ENCODE results near the gene ST3GAL3.

The ST3GAL3 gene

DNA sequence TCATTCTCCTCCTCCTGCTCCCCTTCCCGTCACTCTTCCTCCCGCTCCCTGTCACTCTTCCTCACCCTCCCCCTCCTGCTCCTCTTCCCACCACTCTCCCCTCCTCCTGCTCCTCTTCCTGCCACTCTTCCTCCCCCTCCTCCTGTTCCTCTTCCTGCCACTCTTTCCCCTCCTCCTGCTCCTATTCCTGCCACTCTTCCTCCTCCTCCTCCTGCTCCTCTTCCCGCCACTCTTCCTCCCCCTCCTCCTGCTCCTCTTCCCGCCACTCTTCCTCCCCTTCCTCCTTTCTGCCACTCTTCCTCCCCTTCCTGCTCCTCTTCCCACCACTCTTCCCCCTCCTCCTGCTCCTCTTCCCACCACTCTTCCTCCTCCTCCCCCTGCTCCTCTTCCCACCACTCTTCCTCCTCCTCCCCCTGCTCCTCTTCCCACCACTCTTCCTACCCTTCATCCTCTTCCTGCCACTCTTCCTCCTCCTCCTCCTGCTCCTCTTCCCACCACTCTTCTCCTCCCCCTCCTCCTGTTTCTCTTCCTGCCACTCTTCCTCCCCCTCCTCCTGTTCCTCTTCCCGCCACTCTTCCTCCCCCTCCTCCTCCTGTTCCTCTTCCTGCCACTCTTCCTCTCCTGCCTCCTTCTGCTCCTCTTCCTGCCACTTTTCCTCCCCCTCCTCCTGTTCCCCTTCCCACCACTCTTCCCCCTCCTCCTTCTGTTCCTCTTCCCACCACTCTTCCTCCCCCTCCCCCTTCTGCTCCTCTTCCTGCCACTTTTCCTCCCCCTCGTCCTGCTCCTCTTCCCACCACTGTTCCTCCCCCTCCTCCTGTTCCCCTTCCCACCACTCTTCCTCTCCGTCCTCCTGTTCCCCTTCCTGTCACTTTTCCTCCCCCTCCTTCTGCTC, 197.6 kb downstream of the ST3GAL3 start:
- Histone ChIP-seq H3K27ac (ENCODE audit: insufficient read depth, low read depth, low read length, poor library complexity, severe bottlenecking) (no peak overlapping the region), H3K27me3 (ENCODE audit: control insufficient read depth, insufficient read depth, low read length, poor library complexity, severe bottlenecking) (no peaks in the 10 kb centered on the region), H3K4me1 (ENCODE audit: control insufficient read depth, insufficient read depth, low read length) (no peaks in the 10 kb centered on the region), H3K4me3 (ENCODE audit: insufficient read depth, low read depth, low read length) (no peak overlapping the region), H3K36me3 (ENCODE audit: control insufficient read depth, insufficient read depth, low read length) (no peaks in the 10 kb centered on the region), H3K9me3 (ENCODE audit: control insufficient read depth, low read length) (no peaks in the 10 kb centered on the region)
- WGBS, 2 experiments = 70 to 71% methylated on average over 6 of the region's 7 CpGs

DNA sequence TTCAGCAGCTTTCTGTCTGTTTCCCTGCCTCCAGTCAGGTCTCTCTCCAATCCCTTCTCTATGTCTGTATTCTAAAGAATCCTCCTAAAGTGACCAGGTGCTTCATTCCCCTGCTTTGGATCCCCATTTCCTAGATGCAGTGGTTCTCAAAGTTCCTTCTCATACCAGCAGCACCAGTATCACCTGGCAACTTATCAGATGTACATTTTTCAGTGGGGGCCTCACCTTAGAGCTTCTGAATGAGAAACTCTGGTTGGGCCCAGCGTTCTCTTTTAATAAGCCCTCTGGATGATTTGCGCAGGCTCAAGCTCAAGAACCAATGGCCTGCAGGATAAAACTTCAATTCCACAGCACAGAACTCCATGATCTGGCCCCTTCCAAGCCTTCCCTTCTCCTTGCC, 200.9 kb downstream of the ST3GAL3 start:
- WGBS, 2 experiments = 96 to 97% methylated on average over 2 of the region's 2 CpGs
- Histone ChIP-seq H3K4me1 (ENCODE audit: control insufficient read depth, insufficient read depth, low read length) (peaks cover 11% of the 10 kb centered on the region), H3K4me3 (ENCODE audit: insufficient read depth, low read depth, low read length) (no peak overlapping the region), H3K27ac (ENCODE audit: insufficient read depth, low read depth, low read length, poor library complexity, severe bottlenecking) (no peak overlapping the region), H3K27me3 (ENCODE audit: control insufficient read depth, insufficient read depth, low read length, poor library complexity, severe bottlenecking) (no peaks in the 10 kb centered on the region), H3K9me3 (ENCODE audit: control insufficient read depth, low read length) (no peaks in the 10 kb centered on the region), H3K36me3 (ENCODE audit: control insufficient read depth, insufficient read depth, low read length) (no peaks in the 10 kb centered on the region)

DNA sequence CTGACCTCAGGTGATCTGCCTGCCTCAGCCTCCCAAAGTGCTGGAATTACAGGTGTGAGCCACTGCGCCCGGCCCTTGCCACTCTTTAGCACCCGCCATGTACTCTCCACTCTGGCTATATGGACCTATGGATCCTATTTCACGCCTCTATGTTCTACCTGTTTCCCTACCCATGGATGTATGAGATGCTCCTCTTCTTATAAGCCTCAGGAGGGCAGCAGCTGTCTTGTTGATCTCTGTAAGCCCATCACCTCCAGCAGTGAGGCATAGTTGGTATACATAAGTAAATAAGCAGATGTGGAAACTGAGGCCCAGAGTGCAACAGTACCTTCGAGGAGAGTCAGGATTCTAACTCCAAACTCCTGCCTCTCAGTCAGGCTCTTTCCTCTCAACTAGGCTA, 201.5 kb downstream of the ST3GAL3 start:
- H3K27me3 ChIP-seq (ENCODE audit: control insufficient read depth, insufficient read depth, low read length, poor library complexity, severe bottlenecking) = no peaks in the 10 kb centered on the region
- H3K4me3 ChIP-seq (ENCODE audit: insufficient read depth, low read depth, low read length) = no peak overlapping the region
- WGBS, 2 experiments = 90 to 91% methylated on average over 5 of the region's 5 CpGs
- peaks cover 11% of the 10 kb centered on the region for H3K4me1 ChIP-seq (ENCODE audit: control insufficient read depth, insufficient read depth, low read length)
- H3K27ac ChIP-seq (ENCODE audit: insufficient read depth, low read depth, low read length, poor library complexity, severe bottlenecking) = no peak overlapping the region
- no peaks in the 10 kb centered on the region for H3K9me3 ChIP-seq (ENCODE audit: control insufficient read depth, low read length)
- no peaks in the 10 kb centered on the region for H3K36me3 ChIP-seq (ENCODE audit: control insufficient read depth, insufficient read depth, low read length)

DNA sequence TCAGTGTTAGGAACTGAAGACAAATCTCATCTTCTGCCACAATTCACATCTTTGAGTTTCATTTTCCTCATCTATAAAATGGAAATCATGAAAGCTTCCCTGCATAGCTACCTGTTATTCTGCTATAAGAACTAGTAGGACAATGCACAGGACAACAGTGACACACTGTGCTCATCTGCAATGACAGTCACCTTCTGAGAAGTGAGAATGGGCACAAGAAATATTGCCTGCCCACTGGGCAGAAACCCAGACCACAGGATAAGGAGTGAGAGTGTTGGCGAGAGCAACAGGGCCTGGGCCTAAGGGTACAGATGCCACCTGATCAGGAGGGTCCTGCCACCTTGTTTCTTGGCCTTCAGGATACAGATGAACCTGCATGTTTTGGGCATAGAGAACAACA, 203.0 kb downstream of the ST3GAL3 start:
- H3K27ac ChIP-seq (ENCODE audit: insufficient read depth, low read depth, low read length, poor library complexity, severe bottlenecking) = no peak overlapping the region
- WGBS, 2 experiments = 94% methylated on average over 1 of the region's 1 CpG
- no peaks in the 10 kb centered on the region for H3K9me3 ChIP-seq (ENCODE audit: control insufficient read depth, low read length)
- H3K4me3 ChIP-seq (ENCODE audit: insufficient read depth, low read depth, low read length) = no peak overlapping the region
- no peaks in the 10 kb centered on the region for H3K36me3 ChIP-seq (ENCODE audit: control insufficient read depth, insufficient read depth, low read length)
- peaks cover 11% of the 10 kb centered on the region for H3K4me1 ChIP-seq (ENCODE audit: control insufficient read depth, insufficient read depth, low read length)
- no peaks in the 10 kb centered on the region for H3K27me3 ChIP-seq (ENCODE audit: control insufficient read depth, insufficient read depth, low read length, poor library complexity, severe bottlenecking)

DNA sequence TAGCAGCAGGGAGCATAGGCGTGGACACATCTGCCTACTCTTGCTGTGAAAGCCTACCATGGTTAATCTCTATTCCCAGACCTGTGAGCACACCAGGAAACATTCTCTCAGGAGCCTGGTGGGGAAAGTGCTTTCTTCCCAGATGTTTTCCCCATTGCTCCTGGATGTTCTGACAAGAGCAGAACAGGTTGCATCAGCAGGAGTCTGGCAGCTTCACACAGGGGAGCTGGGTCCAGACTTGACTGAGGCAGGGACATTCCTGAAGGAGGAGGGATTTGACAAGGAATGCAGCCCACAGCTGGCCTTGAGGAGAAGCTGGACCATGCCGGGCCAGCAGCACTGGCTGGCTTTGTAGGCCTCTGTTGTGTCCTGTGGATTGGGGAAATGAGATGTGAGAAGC, 205.3 kb downstream of the ST3GAL3 start:
- H3K27ac ChIP-seq (ENCODE audit: insufficient read depth, low read depth, low read length, poor library complexity, severe bottlenecking) = no peak overlapping the region
- WGBS, 2 experiments = 37 to 58% methylated on average over 2 of the region's 2 CpGs
- no peak overlapping the region for H3K4me3 ChIP-seq (ENCODE audit: insufficient read depth, low read depth, low read length)

DNA sequence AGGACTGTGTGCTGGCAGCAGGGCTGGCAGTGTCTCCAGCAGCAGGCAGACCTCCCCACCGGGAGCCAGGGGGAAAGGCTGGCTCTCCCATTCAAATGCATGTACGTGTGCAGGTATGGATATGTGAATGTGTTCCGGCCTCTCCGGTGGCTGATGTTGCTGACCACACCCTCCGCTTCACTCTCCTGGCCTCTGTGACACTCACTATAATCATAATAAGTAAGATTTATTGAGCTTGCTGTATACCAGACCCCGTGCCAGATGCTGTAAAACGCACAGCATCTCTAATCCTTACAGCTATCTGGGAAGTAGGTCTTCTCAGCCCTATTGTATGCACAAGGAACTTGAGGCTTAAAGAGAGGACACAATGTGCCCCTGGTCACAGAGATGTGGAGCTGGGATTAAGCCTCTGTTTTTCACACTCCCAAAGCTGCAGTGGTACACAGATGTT, 205.7 kb downstream of the ST3GAL3 start:
- Histone ChIP-seq H3K9me3 (ENCODE audit: control insufficient read depth, low read length) (no peaks in the 10 kb centered on the region), H3K27ac (ENCODE audit: insufficient read depth, low read depth, low read length, poor library complexity, severe bottlenecking) (no peak overlapping the region), H3K27me3 (ENCODE audit: control insufficient read depth, insufficient read depth, low read length, poor library complexity, severe bottlenecking) (no peaks in the 10 kb centered on the region), H3K36me3 (ENCODE audit: control insufficient read depth, insufficient read depth, low read length) (no peaks in the 10 kb centered on the region), H3K4me3 (ENCODE audit: insufficient read depth, low read depth, low read length) (no peak overlapping the region), H3K4me1 (ENCODE audit: control insufficient read depth, insufficient read depth, low read length) (peaks cover 11% of the 10 kb centered on the region)
- WGBS, 2 experiments = 84% methylated on average over 7 of the region's 7 CpGs

More for the DNA sequence above, 205.3 kb downstream of the ST3GAL3 start:
- no peaks in the 10 kb centered on the region for H3K27me3 ChIP-seq (ENCODE audit: control insufficient read depth, insufficient read depth, low read length, poor library complexity, severe bottlenecking)
- no peaks in the 10 kb centered on the region for H3K9me3 ChIP-seq (ENCODE audit: control insufficient read depth, low read length)
- no peaks in the 10 kb centered on the region for H3K36me3 ChIP-seq (ENCODE audit: control insufficient read depth, insufficient read depth, low read length)
- H3K4me1 ChIP-seq (ENCODE audit: control insufficient read depth, insufficient read depth, low read length) = peaks cover 11% of the 10 kb centered on the region

DNA sequence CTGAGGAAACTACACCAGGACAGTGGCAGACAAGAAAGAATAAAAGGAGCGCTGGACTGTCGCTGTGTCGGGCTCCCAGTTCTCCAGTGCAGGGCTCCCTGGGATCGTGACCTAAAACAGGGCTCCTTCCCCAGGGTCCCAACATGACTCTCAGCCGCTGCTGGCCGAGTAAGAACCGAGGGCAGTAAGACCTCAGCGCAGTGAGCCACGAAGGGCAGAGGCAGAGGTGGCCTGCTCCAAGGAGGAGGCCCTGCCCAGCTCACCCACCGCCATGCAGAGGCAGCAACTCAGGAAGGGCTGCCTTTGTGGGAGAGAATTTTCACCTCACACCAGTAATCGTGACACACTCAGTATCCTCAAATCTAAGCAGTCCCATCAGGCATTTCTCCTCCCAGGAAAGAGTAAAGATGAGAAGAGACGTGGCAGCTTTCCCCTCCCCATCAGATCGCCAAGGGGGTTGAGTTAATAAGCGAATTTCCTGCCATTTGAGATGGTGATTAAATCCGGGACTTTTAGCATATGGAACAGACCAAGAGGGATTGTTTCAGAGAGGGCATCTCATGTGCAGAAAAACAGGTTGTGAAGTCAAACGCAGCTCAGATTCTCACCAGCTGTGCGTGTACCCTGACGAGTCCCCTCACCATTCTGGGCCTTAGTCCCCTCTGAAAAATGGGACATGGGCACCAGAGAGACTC, 206.5 kb downstream of the ST3GAL3 start:
- WGBS, 2 experiments = 86 to 93% methylated on average over 18 of the region's 18 CpGs
- Histone ChIP-seq H3K27ac (ENCODE audit: insufficient read depth, low read depth, low read length, poor library complexity, severe bottlenecking) (no peak overlapping the region), H3K27me3 (ENCODE audit: control insufficient read depth, insufficient read depth, low read length, poor library complexity, severe bottlenecking) (no peaks in the 10 kb centered on the region), H3K9me3 (ENCODE audit: control insufficient read depth, low read length) (no peaks in the 10 kb centered on the region), H3K4me1 (ENCODE audit: control insufficient read depth, insufficient read depth, low read length) (peaks cover 11% of the 10 kb centered on the region), H3K4me3 (ENCODE audit: insufficient read depth, low read depth, low read length) (no peak overlapping the region), H3K36me3 (ENCODE audit: control insufficient read depth, insufficient read depth, low read length) (no peaks in the 10 kb centered on the region)

DNA sequence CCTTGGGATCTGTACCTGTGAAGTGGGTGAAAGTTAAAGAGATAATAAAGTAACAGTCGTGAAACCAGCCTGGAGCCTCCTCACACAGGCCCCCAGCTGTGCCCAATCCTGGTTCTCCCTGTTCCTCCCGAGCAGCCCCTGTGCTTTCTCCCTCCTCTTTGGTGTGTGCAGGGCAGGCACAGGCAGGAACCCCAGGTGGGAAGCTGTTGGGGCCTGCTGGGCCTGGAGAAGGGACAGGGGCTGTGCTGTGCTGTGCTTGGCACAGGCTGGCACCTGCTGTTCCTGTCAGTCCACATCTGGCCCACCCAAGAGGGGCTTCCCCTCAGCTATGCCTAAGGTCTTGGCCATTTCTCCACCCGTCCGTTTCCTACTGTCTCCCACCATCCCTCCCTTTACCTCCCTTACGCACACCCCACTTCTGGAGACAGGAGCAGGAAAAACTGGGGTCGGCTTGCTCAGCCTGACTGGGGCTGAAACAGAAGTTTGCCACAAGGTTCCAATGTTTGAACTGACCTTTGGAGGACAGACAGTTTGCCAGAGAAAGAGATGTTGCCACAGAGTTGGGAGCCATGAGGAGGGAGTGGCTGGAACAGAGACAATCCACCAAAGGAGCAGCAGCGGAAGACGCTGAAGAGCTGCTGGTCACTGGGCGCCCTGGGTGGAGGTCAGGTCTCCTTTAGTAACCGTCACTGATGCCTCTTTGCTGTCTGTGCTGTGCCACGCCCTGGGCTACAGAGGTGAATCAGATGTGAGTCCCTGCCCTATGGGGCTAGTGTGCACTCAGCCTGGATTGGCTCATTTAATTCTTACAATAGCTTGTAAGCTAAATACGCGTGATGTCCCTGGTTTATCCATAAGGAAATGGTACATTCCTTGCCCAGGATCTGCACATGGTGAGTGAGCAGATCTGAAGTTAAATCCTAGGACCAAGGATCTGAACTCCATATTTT, 207.5 kb downstream of the ST3GAL3 start:
- no peaks in the 10 kb centered on the region for H3K9me3 ChIP-seq (ENCODE audit: control insufficient read depth, low read length)
- 89% methylated on average over 13 of the region's 13 CpGs for WGBS, 2 experiments
- H3K4me3 ChIP-seq (ENCODE audit: insufficient read depth, low read depth, low read length) = no peak overlapping the region
- no peak overlapping the region for H3K27ac ChIP-seq (ENCODE audit: insufficient read depth, low read depth, low read length, poor library complexity, severe bottlenecking)
- H3K36me3 ChIP-seq (ENCODE audit: control insufficient read depth, insufficient read depth, low read length) = no peaks in the 10 kb centered on the region
- peaks cover 11% of the 10 kb centered on the region for H3K4me1 ChIP-seq (ENCODE audit: control insufficient read depth, insufficient read depth, low read length)
- no peaks in the 10 kb centered on the region for H3K27me3 ChIP-seq (ENCODE audit: control insufficient read depth, insufficient read depth, low read length, poor library complexity, severe bottlenecking)

DNA sequence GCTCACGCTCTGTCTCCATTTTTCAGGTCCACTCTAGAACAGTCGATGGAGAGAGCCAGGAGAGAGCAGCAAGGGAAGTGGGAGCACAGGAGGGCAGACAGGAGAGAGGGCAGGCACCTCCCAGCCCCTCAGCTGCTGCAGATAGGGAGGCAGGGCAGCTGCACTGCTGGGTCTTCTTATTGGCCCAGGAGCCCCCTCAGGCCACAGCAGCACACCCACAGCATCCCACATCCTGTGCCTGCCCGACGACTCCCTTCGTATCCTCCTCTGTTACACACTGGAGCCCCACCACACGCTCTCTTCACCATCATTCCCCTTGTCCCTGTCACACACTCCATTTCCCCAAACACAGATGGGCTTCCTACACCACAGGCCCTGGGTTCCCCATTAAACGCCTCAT, 212.6 kb downstream of the ST3GAL3 start:
- Histone ChIP-seq H3K4me3 (ENCODE audit: insufficient read depth, low read depth, low read length) (no peak overlapping the region), H3K27ac (ENCODE audit: insufficient read depth, low read depth, low read length, poor library complexity, severe bottlenecking) (no peak overlapping the region), H3K9me3 (ENCODE audit: control insufficient read depth, low read length) (no peaks in the 10 kb centered on the region), H3K36me3 (ENCODE audit: control insufficient read depth, insufficient read depth, low read length) (no peaks in the 10 kb centered on the region), H3K4me1 (ENCODE audit: control insufficient read depth, insufficient read depth, low read length) (no peaks in the 10 kb centered on the region), H3K27me3 (ENCODE audit: control insufficient read depth, insufficient read depth, low read length, poor library complexity, severe bottlenecking) (no peaks in the 10 kb centered on the region)
- 83 to 85% methylated on average over 7 of the region's 7 CpGs for WGBS, 2 experiments

Data from ectodermal cell (in vitro differentiated cells).